ENCODE measurements around the gene LGI4. TPM values are rescaled to one million over a fixed set of nuclear protein-coding genes. Genes with fewer than 3 reads are reported as not detected.

LGI4 gene
- under 0.01 and 0.05 TPM in 2 replicates for total RNA-seq

DNA sequence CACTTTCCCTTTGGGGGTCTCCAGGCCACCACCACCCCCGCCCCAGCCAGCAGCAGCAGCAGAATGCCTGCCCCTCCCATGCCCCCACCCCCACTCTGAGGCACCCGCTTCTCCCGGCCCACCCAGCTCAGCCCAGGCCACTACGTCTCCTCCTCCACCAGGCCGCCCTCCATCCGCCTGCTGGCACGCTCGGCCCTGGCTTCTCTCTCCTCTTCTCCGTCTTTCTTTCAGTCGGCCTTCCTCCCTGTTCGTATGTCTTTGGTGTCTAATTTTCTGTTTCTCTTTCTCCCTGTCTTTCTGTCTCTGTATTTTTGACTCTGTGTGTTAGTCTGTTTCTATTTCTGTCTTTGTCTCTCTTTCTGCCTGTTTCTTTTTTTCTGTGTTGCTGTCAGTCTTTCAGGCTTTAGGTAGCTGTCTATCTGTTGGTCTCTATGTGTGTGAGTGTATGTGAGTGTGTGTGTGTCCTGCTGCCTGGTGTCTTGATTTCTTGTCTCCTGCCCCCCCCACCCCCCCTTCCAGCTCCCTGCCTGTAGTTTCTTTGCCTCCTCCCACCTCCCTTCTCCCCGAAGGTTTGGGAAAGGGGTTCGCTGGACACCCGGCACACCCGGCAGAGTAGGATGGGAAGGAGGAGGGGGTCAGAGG, at the start of gene LGI4:
TSS of gene LGI4 (minus strand) at position 459 of the 642 bp plus-strand sequence. CDS start at position 80, 379 bp downstream.

DNA sequence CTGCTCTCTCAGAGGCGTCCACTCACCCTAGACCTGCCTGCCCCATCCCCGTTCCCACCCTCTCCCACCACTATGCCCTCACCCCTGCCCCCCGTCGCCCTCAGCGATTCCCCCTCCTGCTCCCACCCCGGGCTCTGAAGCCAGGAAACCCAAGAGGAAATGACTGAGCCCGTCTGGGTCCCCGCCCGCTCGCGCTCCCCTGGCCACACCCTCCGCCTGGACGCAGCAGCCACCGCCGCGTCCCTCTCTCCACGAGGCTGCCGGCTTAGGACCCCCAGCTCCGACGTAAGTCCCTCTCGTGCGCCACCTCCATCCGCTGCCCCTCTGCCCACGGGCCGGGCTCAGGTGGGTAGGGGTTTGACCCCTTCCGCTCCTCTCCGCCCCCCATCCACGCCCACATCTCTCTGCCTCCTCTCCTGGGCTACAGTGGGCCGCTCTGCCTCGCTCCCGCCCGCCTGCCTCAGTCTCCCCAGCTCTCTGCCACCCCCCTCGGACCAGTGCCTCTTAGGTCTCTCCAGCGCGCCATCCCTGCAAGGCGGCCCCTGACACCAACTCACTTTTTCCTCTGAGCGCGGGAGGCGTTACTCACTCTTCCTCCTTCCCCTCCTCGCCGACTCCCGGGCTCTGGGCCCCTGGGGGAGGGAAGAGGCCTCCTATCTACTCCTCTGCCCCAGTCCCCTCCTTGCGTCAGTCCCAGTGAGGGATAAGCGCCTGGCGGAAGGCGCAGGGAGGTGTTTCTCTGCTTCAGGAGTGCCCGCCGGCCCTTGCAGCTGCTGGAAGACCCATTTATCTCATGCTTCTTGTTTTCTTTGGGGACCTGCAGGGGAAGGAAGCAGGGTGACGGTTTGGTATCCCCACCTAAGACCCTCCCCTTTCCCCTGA, 19.9 kb upstream of the LGI4 start, which contains the start of gene FXYD5:
TSS of gene FXYD5 (plus strand) at position 211 of the 882 bp plus-strand sequence. CDS start 816 bp downstream, outside the sequence.

DNA sequence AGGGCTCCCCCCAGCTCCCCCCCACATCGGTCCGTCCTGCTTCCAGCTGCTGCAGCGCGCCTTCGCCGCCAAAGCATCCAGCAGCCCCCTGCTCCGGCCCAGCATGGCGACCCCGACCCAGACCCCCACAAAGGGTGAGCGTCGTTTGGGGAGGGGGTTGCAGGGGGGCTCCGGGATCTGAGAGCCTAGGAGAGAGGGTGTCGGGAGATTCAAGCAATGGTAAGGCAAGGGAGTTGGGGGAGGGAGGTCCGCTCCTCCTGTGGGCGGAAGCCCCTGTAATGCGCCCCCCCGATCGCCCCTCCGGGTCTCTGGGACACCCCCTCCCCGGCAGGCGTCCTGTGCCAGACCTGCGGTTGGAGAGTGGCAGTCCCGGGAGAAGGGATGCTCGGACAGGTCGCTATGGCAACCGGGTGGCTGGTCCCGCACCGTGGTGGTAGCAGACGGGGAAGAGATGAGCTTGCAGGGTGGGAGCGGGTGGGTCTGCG, 8.4 kb upstream of the LGI4 start, which contains the start of gene FXYD7:
TSS of gene FXYD7 (plus strand) at position 25 of the 485 bp plus-strand sequence. CDS start at position 104, 79 bp downstream.

GRCh38 chr19:35138305-35138892, 3.5 kb upstream of the LGI4 start, which contains the start of gene FXYD1:
Gene FXYD1 (plus strand): TSS chr19:35138824. CDS start chr19:35140080, 1,256 bp downstream.

GRCh38 chr19:35115177-35115951, 19.5 kb downstream of the LGI4 start, which contains the start of gene FXYD3:
Gene FXYD3 (plus strand): TSS chr19:35115823. CDS start chr19:35119377, 3,554 bp downstream.

Other genes with a start within 250 kb of the LGI4 start
- 3.1 and 3.9 TPM in 2 replicates for gene ZNF30, start 208.2 kb downstream of the LGI4 start, total RNA-seq
- 5.1 and 6.5 TPM in 2 replicates for gene ZNF792, start 170.8 kb downstream of the LGI4 start, total RNA-seq
- gene GRAMD1A, start 134.7 kb downstream of the LGI4 start, total RNA-seq, result 27.0 and 43.5 TPM in 2 replicates
- gene SCN1B, start 104.6 kb downstream of the LGI4 start, total RNA-seq, result 5.5 and 5.6 TPM in 2 replicates
- gene HPN, start 93.3 kb downstream of the LGI4 start, total RNA-seq, result not detected in 2 replicates
- not detected in 2 replicates for gene FXYD3, start 19.2 kb downstream of the LGI4 start, total RNA-seq
- gene FXYD1, start 3.8 kb upstream of the LGI4 start, total RNA-seq, result 2.1 TPM in 1 of 2 replicates, not detected in the other
- not detected in 2 replicates for gene FXYD7, start 8.2 kb upstream of the LGI4 start, total RNA-seq
- 17.2 and 30.4 TPM in 2 replicates for gene FXYD5, start 19.7 kb upstream of the LGI4 start, total RNA-seq
- gene FAM187B, start 93.7 kb upstream of the LGI4 start, total RNA-seq, result not detected in 2 replicates
- gene LSR, start 113.9 kb upstream of the LGI4 start, total RNA-seq, result 0.46 and 0.59 TPM in 2 replicates
- 45.1 and 52.6 TPM in 2 replicates for gene USF2, start 133.9 kb upstream of the LGI4 start, total RNA-seq
- gene HAMP, start 147.5 kb upstream of the LGI4 start, total RNA-seq, result not detected in 2 replicates
- not detected in 2 replicates for gene MAG, start 157.1 kb upstream of the LGI4 start, total RNA-seq
- gene CD22, start 194.1 kb upstream of the LGI4 start, total RNA-seq, result 0.55 TPM in 1 of 2 replicates, not detected in the other
- not detected in 2 replicates for gene FFAR1, start 212.8 kb upstream of the LGI4 start, total RNA-seq
- not detected in 2 replicates for gene FFAR3, start 223.4 kb upstream of the LGI4 start, total RNA-seq
- gene GPR42, start 236.0 kb upstream of the LGI4 start, total RNA-seq, result not detected in 2 replicates

Data from smooth muscle cell of the umbilical artery (primary cell).